Skeletal muscle cell (primary cell): ENCODE results near the gene UBE4B.
"Not testable (repeated sequence)": the region's sequence is repeated elsewhere in the genome, so short reads cannot be mapped to it uniquely, and the experiment has no call there.

Experiments used
- DNase-seq: peaks from one replicate; pipeline ENCODE4 v3.0.0-alpha.2; 2010; ENCODE audit warnings: low read depth
- H3K4me3 ChIP-seq: 2 replicates; pipeline ENCODE4 v1.5.1; 2011; ENCODE audit warnings: low read depth, mild to moderate bottlenecking, control low read depth, low read length, moderate library complexity

UBE4B gene

DNA sequence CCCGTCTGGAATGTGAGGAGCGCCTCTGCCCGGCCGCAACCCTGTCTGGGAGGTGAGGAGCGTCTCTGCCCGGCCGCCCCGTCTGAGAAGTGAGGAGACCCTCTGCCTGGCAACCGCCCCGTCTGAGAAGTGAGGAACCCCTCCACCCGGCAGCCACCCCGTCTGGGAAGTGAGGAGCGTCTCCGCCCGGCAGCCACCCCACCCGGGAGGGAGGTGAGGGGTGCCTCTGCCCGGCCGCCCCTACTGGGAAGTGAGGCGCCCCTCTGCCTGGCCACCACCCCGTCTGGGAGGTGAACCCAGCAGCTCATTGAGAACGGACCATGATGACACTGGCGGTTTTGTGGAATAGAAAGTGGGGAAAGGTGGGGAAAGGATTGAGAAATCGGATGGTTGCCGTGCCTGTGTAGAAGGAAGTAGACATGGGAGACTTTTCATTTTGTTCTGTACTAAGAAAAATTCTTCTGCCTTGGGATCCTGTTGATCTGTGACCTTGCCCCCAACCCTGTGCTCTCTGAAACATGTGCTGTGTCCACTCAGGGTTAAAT lies 3.7 kb upstream of the UBE4B start:
- not testable (repeated sequence) for H3K4me3 ChIP-seq, DNase-seq

DNA sequence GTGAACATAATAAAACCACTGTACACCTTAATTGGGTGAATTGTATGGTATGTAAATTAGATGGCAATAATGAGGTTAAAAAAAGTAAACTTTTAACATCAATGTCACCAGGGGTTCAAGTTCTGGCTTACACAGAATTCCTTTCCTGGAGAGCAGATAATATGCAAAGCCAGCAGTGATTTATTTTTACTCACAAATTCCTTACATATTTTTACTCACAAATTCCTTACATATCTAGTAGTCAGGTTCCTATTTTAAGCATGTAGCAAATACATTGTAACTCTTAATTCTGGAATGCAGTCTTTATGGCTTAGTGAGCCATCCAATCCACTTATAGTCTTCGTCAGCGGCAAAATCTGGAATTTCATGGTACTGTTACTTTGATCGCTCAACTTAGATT lies 1.3 kb upstream of the UBE4B start:
- DNase-seq: no peak
- H3K4me3 ChIP-seq: no peak overlapping the region

DNA sequence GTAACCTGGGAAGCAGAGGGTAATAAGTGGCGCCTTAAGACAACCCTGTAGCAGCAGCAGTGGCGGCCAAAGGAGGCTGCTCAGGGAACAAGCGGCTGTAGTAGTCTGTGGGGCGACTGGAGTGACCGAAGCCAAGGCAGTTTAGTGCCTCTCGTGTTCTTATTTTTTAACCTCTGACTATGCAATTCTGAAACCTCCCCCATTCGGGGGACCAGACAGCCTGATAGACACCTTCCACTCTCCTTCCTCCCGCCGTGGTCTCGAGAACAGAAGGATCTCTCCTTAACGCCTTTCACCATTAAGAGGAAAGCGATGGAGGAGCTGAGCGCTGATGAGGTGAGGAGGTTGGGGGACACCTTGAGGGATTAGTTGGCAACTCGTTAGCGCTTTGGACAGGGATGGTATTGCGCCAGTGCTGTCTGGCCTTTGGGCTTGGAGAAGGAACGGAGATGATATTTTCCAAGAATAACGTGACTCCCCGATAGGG lies 644 bp downstream of the UBE4B start:
- H3K4me3 ChIP-seq: peak overlapping the region; percentile 84
- no peak for DNase-seq

DNA sequence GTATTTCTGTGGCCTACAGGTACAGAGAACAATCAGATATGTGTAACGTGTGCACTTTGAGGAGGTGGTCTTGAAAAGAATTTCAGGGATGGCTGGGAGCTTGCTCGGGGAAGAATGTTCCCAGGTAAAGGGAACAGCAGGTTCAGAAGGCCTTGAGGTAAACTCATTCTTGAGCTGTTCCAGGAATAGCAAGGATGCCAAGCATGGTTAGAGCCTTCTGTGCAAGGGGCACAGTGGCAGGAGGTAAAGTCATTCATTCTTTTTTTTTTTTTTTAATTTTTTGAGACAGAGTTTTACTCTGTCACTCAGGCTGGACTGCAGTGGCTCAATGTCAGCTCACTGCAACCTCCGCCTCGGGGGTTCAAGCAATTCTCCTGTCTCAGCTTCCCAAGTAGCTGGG lies 10.0 kb downstream of the UBE4B start:
- no peak for DNase-seq
- no peak overlapping the region for H3K4me3 ChIP-seq

DNA sequence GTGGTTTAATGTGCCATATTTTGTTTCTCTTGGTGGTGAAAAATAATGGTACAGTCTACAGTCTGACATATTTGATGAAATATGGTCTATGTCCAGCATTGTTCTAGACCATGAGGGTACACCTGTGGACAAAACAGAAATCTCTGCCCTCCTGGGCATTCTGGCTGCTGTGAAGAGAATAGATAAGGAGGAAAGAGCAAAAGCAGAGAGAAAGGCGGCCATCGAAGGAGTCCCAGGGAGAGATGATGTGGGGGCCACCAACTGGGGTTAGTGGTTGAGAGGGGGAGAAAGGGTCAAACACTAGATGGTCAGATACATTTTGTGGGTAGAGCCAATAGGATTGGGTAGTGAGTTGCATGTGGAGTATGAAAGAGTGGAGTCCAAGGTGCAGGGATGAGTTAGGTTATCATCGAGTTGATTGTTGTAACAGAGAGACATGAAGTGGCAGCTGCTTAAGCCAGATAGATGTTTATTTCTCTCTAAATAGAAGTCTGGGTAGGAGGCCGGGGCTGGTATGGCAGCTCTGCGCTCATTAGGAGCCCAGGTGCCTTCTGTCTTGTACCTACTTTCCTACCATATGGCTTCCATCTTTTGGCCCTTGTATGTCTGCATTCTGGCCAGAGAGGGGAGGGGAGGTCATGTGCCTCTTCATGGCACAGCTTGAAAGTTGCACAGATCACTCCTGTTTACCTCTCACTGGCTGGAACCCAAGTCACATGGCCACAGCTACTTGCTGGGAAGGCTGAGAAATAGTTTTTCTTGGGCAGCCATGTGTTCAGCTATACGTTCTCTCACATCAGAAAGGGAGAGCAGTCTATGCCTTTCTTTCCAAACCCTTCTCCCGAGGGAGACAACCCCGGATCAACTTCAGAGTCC lies 13.0 kb downstream of the UBE4B start:
- no peak overlapping the region for H3K4me3 ChIP-seq
- DNase-seq: no peak

DNA sequence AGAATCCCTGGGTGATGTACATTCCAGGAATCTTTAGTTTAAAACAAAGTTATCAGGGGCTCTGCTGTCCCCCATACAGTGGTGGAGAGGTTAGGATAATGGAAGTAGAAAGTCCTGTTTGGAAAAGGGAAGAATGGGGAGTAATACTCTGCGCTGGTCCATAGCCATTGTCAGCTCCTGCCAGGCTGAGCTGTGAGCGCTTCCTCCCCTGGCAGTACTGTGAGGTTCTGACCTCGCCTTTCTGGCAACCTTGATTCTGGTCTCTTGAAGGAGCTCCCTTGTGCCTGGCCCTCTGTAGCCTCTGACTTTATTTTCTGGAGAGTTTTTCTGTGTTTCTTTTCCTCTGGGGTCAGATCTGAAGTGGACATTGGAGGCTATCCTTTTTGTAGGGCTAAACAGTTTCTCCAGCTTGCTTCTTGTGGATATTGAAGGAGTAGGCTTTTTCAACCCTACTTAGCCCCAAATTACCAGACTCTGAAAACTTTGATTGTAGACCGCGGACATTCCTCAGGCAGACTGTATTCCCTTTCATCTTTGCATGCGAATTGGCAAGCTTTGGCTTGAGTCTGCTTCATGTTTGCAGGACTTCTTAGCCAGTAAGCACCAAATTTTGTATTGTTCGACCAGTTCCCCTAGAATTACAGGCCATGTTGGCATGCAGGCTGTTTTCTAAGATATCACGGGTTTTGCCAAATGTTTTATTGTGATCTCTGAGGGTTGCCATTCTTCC lies 13.8 kb downstream of the UBE4B start:
- DNase-seq: no peak
- H3K4me3 ChIP-seq: no peak overlapping the region

DNA sequence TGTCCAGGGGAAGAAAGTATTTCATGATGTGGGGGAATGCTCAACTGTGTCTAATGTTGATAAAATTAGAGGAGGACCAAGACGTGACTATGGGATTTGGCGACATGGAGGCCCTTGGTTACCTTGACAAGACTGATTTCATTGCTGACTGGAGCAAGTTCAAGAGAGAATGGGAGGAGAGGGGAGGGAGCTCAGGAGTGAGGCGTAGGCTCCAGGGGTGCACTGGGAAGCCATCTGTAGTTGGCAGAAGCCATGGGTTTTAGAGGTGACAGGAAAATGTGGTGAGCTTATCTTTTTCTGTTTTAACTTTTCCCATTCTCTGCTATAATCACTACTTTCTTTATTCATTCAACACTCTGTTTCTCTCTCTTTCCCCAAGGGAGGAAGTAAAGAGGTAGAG lies 15.8 kb downstream of the UBE4B start:
- no peak for DNase-seq
- H3K4me3 ChIP-seq: no peak overlapping the region

DNA sequence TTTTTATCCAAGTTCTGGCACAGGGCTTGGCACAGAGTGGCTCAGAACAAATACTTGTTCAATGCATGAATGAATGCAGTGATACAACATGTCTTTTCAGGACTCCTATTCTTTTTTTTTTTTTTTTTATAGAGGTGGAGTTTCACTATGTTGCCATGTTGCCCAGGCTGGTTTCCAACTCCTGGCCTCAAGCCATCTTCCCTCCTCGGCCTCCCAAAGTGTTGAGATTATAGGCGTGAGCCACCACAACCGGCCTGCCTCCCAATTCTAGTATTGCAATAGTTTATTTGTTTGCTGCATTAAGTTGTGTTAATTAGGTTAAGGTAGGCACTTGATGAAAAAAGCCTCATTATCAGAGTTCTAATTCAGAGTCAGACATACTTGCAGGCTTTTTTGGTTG lies 17.9 kb downstream of the UBE4B start:
- no peak for DNase-seq
- no peak overlapping the region for H3K4me3 ChIP-seq

DNA sequence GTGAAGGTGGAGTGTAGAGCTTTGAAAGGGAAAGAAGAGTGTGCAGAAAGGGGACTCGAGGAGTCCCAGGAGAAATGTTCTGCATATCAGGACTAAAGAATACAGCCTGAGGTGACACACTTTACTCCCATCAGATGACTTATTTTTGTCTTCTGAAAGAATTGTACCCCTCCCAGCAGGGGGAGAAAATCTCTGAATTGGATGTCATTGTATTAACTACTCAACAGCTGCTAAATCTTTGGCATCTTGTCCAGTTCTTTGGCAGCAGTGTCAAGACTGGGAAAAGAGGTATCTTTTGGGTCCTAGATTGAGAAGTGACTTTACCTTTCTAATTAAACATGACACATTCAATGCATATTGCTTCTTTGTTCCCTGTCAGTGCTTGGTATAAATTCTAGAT lies 18.9 kb downstream of the UBE4B start:
- H3K4me3 ChIP-seq: no peak overlapping the region
- DNase-seq: no peak

DNA sequence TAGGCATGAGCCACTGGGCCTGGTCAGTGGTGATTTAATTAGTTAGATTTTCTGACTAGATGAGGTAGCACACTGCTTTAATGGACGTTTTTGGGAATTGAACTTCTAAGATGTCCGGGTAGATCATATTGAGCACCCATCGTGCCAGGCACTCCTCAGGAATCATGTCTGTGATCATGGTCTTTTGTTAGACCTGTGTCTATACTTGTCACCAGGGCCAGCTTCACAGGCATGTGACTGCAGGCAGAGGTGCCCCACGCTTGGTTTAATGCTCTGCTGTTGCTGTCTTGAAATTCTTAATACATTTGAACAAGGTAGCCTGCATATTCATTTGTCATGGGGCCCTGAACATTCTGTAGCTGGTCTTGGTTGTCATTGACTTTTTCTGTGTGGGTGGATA lies 19.6 kb downstream of the UBE4B start:
- DNase-seq: no peak
- no peak overlapping the region for H3K4me3 ChIP-seq

DNA sequence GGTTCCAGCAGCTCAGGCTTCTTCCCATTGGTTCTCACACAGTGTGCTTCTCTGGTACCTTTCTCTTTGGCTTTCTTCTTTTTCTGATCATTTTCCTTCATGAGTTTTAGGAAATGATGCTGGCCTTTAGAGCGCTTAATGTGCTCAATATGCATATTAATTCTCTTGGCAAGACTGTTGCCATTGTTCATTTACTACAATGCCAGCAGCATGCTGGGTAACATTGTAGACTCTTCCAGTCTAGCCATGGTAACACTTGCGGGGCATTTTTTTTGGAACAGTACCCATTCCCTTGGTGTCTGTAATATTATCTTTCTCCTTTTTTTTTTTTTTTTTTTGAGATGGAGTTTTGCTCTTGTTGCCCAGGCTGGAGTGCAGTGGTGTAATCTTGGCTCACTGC lies 21.7 kb downstream of the UBE4B start:
- H3K4me3 ChIP-seq: no peak overlapping the region
- no peak for DNase-seq

DNA sequence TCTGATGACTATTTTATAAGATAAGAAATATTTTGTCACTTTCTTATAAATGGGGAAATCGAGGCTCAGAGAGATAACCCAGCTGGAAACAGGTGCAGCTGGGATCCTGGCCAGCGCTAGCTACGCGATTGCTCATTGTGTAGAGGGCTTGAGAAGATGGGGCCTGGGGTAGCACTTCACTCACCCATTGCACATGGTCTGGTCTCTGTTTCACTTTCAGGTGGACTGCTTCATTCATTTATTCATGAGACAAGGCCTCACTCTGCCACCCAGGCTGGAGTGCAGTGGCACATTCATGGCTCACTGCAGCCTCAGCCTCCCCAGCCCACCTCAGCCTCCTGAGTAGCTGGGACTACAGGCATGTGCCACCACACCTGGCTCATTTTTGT lies 23.8 kb downstream of the UBE4B start:
- no peak for DNase-seq
- no peak overlapping the region for H3K4me3 ChIP-seq

DNA sequence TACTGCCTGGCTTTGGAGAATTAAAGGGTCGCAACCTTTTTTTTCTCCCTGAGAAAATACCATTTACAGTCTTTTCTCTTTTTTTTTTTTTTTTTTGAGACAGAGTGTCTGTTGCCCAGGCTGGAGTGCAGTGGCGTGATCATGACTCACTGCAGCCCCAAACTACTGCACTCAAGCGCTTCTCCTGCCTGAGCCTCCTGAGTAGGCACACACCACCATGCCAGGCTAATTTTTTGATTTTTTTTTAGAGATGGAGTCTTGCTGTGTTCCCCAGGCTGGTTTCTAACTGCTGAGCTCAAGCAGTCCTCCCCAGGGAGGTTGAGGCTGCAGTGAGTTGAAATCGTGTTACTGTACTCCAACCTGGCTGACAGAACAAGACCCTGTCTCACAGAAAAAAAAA lies 24.6 kb downstream of the UBE4B start:
- H3K4me3 ChIP-seq: no peak overlapping the region
- DNase-seq: no peak

DNA sequence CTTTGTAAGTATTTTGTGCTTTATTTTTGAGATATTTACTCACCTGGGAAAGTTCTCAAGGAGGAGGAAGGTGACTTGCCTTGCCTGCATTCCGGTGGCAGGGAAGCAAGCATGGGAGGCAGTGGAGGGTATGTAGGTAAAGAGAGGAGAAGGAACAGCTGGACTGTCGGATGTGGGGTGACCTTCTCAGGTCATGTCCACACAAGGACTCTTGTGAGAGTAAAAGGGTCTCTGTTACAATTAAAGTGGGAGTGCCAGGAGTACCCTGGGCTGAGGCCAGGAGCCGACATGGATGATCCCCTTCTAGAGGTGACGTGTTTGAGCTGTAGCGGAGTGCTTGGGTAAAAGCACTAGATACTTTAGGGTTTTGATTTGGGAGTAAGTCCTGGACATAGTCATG lies 25.0 kb downstream of the UBE4B start:
- DNase-seq: no peak
- no peak overlapping the region for H3K4me3 ChIP-seq

DNA sequence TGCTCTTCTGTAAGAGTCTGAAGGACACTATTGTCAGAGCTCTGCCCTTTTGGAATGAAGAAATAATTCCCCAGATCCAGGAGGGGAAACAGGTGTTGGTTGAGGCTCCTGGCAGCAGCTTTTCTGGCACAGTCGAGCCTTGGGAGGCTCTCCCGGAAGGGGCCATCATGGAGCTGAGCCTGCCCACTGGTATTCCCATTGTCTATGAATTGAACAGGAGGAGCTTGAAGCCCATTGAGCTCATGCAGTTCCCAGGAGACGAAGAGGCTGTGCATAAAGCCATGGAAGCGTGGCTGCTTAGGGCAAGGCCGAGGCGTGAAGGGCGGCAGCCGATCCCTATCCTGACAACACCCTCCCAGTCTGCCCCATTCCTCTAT lies 26.6 kb downstream of the UBE4B start:
- DNase-seq: no peak

DNA sequence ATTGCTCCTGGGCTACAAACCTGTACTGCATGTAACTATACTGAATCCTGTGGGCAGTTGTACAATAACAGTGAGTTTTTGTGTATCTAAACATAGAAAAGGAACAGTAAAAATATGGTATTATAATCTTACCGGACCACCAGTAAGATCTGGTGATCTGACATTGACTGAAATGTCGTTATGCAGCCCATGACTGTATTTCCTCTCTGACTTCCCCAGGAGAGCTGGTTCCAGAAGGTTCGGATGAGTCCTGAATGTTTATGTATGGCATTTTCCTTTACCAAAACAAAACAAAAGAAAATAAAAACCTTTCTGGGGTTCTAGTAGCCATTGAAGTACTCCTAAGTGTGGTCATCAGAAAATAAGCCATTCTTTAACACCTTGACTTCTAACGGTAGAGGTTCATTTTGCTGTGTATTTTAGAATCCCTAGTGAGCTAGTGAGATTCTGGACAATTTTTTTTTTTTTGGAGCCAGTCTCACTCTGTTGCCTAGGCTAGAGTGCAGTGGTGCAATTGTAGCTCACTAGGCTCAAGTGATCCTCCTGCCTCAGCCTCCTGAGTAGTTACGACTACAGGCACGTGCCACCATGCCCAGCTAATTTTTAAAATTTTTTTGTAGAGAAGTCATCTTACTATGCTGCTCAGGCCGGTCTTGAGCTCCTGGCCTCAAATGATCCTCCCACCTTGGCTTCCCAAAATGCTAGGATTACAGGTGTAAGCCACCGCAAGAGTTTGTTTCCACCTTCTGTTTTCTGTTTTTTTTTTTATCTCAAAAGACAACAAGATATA lies 27.7 kb downstream of the UBE4B start:
- H3K4me3 ChIP-seq: no peak overlapping the region
- DNase-seq: no peak

More for the DNA sequence above, 26.6 kb downstream of the UBE4B start:
- H3K4me3 ChIP-seq: no peak overlapping the region

DNA sequence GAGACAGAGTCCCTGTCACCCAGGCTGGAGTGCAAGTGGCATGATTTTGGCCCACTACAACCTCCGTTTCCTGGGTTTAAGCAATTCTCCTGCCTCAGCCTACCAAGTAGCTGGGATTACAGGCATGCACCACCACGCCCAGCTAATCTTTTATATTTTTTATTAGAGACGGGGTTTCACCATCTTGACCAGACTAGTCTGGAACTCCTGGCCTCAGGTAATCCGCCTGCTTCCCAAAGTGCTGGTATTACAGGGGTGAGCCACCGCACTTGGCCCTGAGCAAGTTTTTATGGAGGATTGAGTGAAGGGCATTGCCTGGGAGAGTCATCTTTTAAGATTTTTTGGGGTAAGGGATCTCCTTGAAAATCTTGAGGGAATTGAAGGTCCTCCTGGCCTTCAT lies 28.5 kb downstream of the UBE4B start:
- no peak for DNase-seq
- H3K4me3 ChIP-seq: no peak overlapping the region

DNA sequence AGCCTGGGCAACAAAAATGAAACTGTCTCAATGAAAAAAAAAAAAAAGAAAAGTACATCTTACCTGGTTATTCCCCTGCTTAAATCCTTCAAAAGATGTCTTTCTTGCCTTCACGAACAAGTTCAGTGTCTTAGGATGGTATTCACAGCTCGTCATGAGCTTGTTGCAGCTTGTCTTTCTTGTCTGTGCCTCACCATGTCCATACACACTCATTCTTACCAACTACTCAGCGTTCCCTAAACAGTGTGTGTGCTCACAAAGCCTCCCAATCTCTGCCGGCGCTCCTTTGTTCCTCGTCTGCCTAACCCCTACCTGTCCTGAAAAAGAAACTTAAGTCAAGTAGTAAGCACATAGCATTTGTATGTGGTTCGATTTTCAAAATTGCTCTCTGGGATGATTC lies 31.1 kb downstream of the UBE4B start:
- H3K4me3 ChIP-seq: no peak overlapping the region
- no peak for DNase-seq

DNA sequence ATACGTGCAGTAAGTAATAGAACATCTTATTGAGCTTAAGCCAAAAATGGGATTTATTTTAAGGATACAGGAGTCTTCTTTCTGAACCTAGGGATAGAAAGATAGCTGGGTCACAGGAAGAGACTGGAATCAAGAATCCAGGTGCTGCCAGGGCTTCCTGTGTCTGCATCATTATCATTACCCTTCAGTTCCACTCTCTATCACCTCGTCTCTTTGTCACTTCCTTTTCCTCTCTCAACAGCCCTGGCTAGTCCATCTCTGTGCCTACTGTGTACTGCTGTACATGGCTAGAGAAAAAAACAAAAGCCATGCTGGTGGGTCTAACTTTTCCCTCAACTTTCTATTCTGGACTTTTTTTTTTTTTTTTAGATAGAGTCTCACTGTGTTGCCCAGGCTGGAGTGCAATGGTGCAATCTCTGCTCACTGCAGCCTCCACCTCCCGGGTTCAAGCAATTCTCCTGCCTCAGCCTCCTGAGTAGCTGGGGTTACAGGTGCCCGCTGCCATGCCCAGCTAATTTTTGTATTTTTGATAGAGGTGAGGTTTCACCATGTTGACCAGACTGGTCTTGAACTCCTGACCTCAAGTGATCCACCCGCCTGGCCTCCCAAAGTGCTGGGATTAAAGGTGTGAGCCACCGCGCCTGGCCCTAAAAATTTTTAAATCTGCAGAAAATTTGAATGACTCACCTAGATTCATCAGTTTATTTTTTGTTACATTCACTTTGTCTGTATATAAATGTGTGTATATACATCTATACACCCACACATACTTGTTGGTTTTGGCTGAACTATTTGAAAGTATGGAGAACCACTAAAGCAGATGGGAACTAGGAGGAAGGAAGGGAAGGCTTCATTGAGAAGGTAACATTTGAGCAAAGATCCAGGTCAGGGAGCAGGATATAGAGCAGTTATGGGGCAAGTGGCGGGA lies 31.9 kb downstream of the UBE4B start:
- DNase-seq: no peak
- no peak overlapping the region for H3K4me3 ChIP-seq
